Raji (cell line): ENCODE data around the gene ACAD11.

Experiments used
- POLR2A ChIP-seq: IDR thresholded peaks from 2 replicates; pipeline ENCODE4 v1.6.1; 2011; ENCODE audit warnings: low read depth, low read length, control low read depth; ENCODE audit not compliant: insufficient read depth

The ACAD11 gene

GRCh38 chr3:132659365-132660051 lies at the start of gene ACAD11:
TSS of gene ACAD11 (minus strand) at chr3:132659809. CDS start at chr3:132659751, 58 bp downstream.
- no peak for TF ChIP-seq POLR2A

GRCh38 chr3:132703733-132704132 lies 44.1 kb upstream of the ACAD11 start:
- TF ChIP-seq POLR2A: no peak

GRCh38 chr3:132695422-132695821 lies 35.8 kb upstream of the ACAD11 start:
- TF ChIP-seq POLR2A: no peak

- no peak for TF ChIP-seq POLR2A
These were observed 35.4 kb upstream of the ACAD11 start for GRCh38 chr3:132694991-132695390.

- TF ChIP-seq POLR2A: no peak
These were observed 30.4 kb upstream of the ACAD11 start for GRCh38 chr3:132690040-132690439.

GRCh38 chr3:132682201-132682600 lies 22.6 kb upstream of the ACAD11 start:
- no peak for TF ChIP-seq POLR2A

- TF ChIP-seq POLR2A: no peak
These were observed 21.8 kb upstream of the ACAD11 start for GRCh38 chr3:132681421-132681820.

GRCh38 chr3:132679911-132680310 lies 20.3 kb upstream of the ACAD11 start:
- no peak for TF ChIP-seq POLR2A

- TF ChIP-seq POLR2A: no peak
These were observed 15.8 kb upstream of the ACAD11 start for GRCh38 chr3:132675408-132675807.

- TF ChIP-seq POLR2A: no peak
These were observed 9.7 kb upstream of the ACAD11 start for GRCh38 chr3:132669256-132669777.

- TF ChIP-seq POLR2A: no peak
These were observed 5.7 kb upstream of the ACAD11 start for GRCh38 chr3:132665230-132665745.

- TF ChIP-seq POLR2A: no peak
These were observed 2.6 kb upstream of the ACAD11 start for GRCh38 chr3:132662212-132662611.

- TF ChIP-seq POLR2A: no peak
These were observed 1.5 kb upstream of the ACAD11 start for GRCh38 chr3:132661101-132661500.

- TF ChIP-seq POLR2A: no peak
These were observed 1.1 kb upstream of the ACAD11 start for GRCh38 chr3:132660811-132661070.

- peak; percentile 85 for TF ChIP-seq POLR2A
These were observed 622 bp upstream of the ACAD11 start, which contains the start of gene UBA5 for GRCh38 chr3:132660052-132660810. TSS of gene UBA5 (plus strand) at chr3:132660329. CDS start at chr3:132660538, 209 bp downstream.

GRCh38 chr3:132659000-132659364 lies 627 bp downstream of the ACAD11 start:
- TF ChIP-seq POLR2A: no peak
